HUES6 (cell line): ENCODE results near the gene AACS.
"Not testable (repeated sequence)": the region's sequence is repeated elsewhere in the genome, so short reads cannot be mapped to it uniquely, and the experiment has no call there.

ENCODE experiments used
- H3K27ac ChIP-seq: 2 replicates; pipeline ENCODE4 v1.7.0; 2013; ENCODE audit warnings: low read depth, mild to moderate bottlenecking, low read length, inconsistent platforms
- H3K27me3 ChIP-seq: 2 replicates; pipeline ENCODE4 v1.6.1; 2013; ENCODE audit warnings: low read length; ENCODE audit not compliant: control insufficient read depth, insufficient read depth
- H3K36me3 ChIP-seq: 2 replicates; pipeline ENCODE4 v1.6.1; 2013; ENCODE audit warnings: low read length; ENCODE audit not compliant: control insufficient read depth, insufficient read depth
- H3K4me1 ChIP-seq: 2 replicates; pipeline ENCODE4 v1.6.1; 2013; ENCODE audit warnings: low read length; ENCODE audit not compliant: control insufficient read depth, insufficient read depth
- H3K4me3 ChIP-seq: 2 replicates; pipeline ENCODE4 v1.5.1; 2013; ENCODE audit warnings: low read depth, low read length
- H3K9ac ChIP-seq: one replicate; pipeline ENCODE4 v1.6.1; 2013; ENCODE audit warnings: mild to moderate bottlenecking, low read length
- H3K9me3 ChIP-seq: 2 replicates; pipeline ENCODE4 v1.6.1; 2013; ENCODE audit warnings: low read depth, low read length; ENCODE audit not compliant: control insufficient read depth, insufficient read depth

The AACS gene

GRCh38 chr12:125072496-125072895, 7.3 kb downstream of the AACS start:
- Histone ChIP-seq H3K4me1 (peaks cover 4% of the 10 kb centered on the region; the same call in 1 of the 2 replicates), H3K9ac (no peak overlapping the region), H3K4me3 (no peak overlapping the region), H3K9me3 (no peaks in the 10 kb centered on the region), H3K27ac (no peak overlapping the region), H3K36me3 (peaks cover 45% of the 10 kb centered on the region), H3K27me3 (no peaks in the 10 kb centered on the region)

DNA sequence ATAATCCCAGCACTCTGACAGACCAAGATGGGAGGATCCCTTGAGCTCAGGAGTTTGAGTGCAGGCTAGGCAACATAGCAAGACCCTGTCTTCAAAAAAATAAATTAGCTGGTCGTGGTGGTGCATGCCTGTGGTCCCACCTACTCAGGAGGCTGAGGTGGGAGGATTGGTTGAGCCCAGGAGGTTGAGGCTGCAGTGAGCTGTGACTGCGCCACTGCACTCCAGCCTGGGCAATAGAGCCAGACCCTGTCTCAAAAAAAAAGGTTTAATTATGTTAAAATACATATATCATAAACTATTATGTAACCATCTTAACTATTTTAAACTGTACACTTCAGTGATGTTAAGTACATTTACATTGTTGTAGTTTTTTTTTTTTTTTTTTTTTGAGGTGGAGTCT, 9.1 kb downstream of the AACS start:
- H3K9ac ChIP-seq, H3K4me1 ChIP-seq, H3K27me3 ChIP-seq, H3K27ac ChIP-seq, H3K9me3 ChIP-seq, H3K4me3 ChIP-seq: not testable (repeated sequence)
- peaks cover 54% of the 10 kb centered on the region for H3K36me3 ChIP-seq

GRCh38 chr12:125076103-125076502, 10.9 kb downstream of the AACS start:
- Histone ChIP-seq H3K9ac (no peak overlapping the region), H3K27me3 (no peaks in the 10 kb centered on the region), H3K9me3 (no peaks in the 10 kb centered on the region), H3K27ac (no peak overlapping the region), H3K4me1 (no peaks in the 10 kb centered on the region), H3K36me3 (peaks cover 59% of the 10 kb centered on the region), H3K4me3 (no peak overlapping the region)

DNA sequence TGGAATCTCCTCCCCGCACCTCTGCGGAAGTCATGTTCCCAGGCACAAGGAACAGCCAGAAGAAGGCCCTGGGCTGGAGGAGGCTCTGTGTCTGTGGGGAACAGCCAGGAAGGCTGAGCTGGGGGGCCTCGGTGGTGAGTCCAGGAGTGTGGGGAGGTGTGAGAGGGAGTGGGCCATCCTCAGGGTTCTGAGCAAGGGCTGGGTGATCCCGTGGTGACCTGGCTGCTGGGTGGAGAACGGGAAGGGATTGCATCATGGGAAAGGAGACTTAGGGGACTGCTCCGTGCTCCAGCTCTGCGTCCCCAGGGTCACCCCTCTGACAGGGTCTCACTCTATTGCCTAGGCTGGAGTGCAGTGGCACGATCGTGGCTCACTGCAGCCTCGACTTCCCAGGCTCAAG, 13.8 kb downstream of the AACS start:
- Histone ChIP-seq H3K4me1 (no peaks in the 10 kb centered on the region), H3K9me3 (no peaks in the 10 kb centered on the region), H3K27ac (no peak overlapping the region), H3K4me3 (no peak overlapping the region), H3K36me3 (peaks cover 54% of the 10 kb centered on the region), H3K9ac (no peak overlapping the region), H3K27me3 (no peaks in the 10 kb centered on the region)

DNA sequence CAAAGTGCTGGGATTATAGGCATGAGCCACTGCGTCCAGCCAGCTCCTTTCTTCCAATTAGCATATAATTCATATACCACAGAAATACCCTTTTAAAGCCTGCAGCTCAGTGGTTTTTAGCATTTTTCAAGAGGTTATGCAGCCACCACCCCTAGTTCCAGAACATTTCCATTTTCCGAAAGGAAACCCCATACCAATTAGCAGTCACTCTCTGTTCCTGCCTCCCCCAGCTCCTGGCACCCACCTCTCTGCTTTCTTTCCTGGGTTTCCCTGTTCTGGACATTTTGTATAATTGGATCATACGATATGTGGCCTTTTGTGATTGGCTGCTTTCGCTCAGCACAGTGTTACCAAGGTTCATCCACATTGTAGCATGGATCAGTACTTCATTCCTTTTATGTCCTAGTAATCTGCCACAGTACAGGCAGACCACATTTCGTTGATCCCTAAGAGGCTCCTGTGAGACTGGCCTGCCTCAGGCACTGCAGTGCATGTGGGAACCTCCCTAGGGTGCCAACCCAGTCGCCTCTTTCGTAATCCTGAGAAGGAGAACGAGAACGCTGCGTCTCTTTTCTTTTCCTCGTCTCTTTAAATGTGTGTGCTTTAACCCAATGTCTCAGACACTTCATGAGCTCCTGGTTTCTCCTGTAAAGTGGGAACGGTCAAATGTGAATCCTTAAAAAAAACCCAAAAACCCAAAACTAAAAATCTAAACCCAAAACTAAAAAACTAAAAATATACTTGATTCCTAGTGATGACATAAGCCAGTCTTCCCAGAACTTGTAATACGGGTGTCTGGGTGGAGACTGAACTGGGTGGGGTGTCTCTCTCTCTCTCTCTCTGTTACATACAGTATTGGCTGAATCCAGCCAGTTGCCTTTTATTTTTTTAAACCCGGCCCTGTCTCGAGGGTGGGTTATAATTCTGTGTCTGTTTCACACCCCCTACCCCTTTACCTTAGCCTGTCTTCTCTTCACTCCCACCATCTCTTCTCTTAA, 14.7 kb downstream of the AACS start:
- H3K9me3 ChIP-seq = no peaks in the 10 kb centered on the region
- H3K36me3 ChIP-seq = peaks cover 59% of the 10 kb centered on the region
- H3K4me1 ChIP-seq = no peaks in the 10 kb centered on the region
- H3K27ac ChIP-seq = no peak overlapping the region
- no peak overlapping the region for H3K4me3 ChIP-seq
- no peak overlapping the region for H3K9ac ChIP-seq
- no peaks in the 10 kb centered on the region for H3K27me3 ChIP-seq

GRCh38 chr12:125081427-125081826, 16.2 kb downstream of the AACS start:
- peaks cover 66% of the 10 kb centered on the region for H3K36me3 ChIP-seq
- H3K27me3 ChIP-seq = no peaks in the 10 kb centered on the region
- H3K27ac ChIP-seq = no peak overlapping the region
- no peaks in the 10 kb centered on the region for H3K9me3 ChIP-seq
- H3K4me1 ChIP-seq = no peaks in the 10 kb centered on the region
- H3K4me3 ChIP-seq = no peak overlapping the region
- H3K9ac ChIP-seq = no peak overlapping the region

DNA sequence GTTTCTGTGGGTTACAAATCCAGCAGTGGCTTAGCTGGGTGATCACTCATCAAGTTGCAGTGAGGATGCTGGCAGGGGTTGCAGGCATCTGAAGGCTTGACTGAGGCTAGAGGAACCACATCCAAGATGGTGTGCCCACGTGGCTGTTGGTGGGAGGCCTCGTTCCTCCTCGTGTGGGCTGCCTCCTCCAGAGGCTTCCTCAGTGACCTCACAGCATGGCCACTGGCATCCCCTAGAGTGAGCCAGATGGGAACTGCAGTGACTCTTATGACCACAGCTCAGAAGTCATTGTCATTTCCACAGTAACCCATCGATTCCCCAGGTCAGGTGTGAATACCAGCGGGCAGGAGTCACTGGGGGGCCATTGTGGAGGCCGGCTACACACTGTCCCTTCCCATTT, 17.8 kb downstream of the AACS start:
- no peak overlapping the region for H3K4me3 ChIP-seq
- H3K9ac ChIP-seq = no peak overlapping the region
- no peaks in the 10 kb centered on the region for H3K4me1 ChIP-seq
- H3K9me3 ChIP-seq = no peaks in the 10 kb centered on the region
- peaks cover 70% of the 10 kb centered on the region for H3K36me3 ChIP-seq
- no peak overlapping the region for H3K27ac ChIP-seq
- H3K27me3 ChIP-seq = no peaks in the 10 kb centered on the region

DNA sequence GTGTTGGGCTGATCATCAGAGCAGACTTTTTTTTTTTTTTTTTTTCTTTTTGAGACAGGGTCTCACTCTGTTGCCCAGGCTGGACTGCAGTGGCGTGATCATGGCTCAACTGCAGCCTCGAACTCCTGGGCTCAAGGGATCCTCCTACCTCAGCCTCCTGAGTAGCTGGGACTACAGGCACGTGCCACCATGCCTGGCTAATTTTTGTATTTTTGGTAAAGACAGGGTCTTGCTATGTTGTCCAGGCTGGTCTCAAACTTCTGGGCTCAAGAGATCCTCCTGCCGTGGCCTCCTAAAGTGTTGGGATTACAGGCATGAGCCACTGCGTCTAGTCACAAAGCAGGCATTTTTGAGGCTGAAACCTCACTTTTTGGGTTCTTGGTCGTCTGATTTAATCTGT, 23.0 kb downstream of the AACS start:
- H3K4me1 ChIP-seq, H3K9ac ChIP-seq: not testable (repeated sequence)
- H3K36me3 ChIP-seq = peaks cover 85% of the 10 kb centered on the region

GRCh38 chr12:125089083-125089482, 23.8 kb downstream of the AACS start:
- H3K9ac ChIP-seq = no peak overlapping the region
- H3K36me3 ChIP-seq = peaks cover 92% of the 10 kb centered on the region
- no peaks in the 10 kb centered on the region for H3K9me3 ChIP-seq
- H3K27ac ChIP-seq = no peak overlapping the region
- no peaks in the 10 kb centered on the region for H3K27me3 ChIP-seq
- H3K4me1 ChIP-seq = no peaks in the 10 kb centered on the region; the same call in 1 of the 2 replicates
- no peak overlapping the region for H3K4me3 ChIP-seq

More for the DNA sequence above, 23.0 kb downstream of the AACS start:
- not testable (repeated sequence) for H3K4me3 ChIP-seq, H3K27ac ChIP-seq, H3K27me3 ChIP-seq, H3K9me3 ChIP-seq

GRCh38 chr12:125089626-125090025, 24.4 kb downstream of the AACS start:
- no peaks in the 10 kb centered on the region; the same call in 1 of the 2 replicates for H3K4me1 ChIP-seq
- no peak overlapping the region for H3K4me3 ChIP-seq
- no peaks in the 10 kb centered on the region for H3K27me3 ChIP-seq
- no peaks in the 10 kb centered on the region for H3K9me3 ChIP-seq
- no peak overlapping the region for H3K9ac ChIP-seq
- H3K36me3 ChIP-seq = peaks cover 96% of the 10 kb centered on the region
- no peak overlapping the region for H3K27ac ChIP-seq

- H3K27me3 ChIP-seq = no peaks in the 10 kb centered on the region
- no peaks in the 10 kb centered on the region for H3K9me3 ChIP-seq
- no peak overlapping the region for H3K27ac ChIP-seq
- no peak overlapping the region for H3K9ac ChIP-seq
- H3K36me3 ChIP-seq = peaks cover 94% of the 10 kb centered on the region
- no peak overlapping the region for H3K4me3 ChIP-seq
- H3K4me1 ChIP-seq = no peaks in the 10 kb centered on the region; the same call in 1 of the 2 replicates
These were observed 25.2 kb downstream of the AACS start for GRCh38 chr12:125090437-125090836.
